H9 (cell line): Measurements from ENCODE around the gene NMRK1. TPM values are rescaled to one million over a fixed set of nuclear protein-coding genes. Genes with fewer than 3 reads are reported as not detected.

Experiments used
- DNase-seq: peaks from one replicate; pipeline ENCODE4 v3.0.0-alpha.2; 2017
- H2AFZ ChIP-seq: one replicate; pipeline ENCODE4 v1.6.1; 2013; ENCODE audit warnings: mild to moderate bottlenecking, low read length, control low read depth, moderate library complexity
- H2AK5ac ChIP-seq: 2 replicates; pipeline ENCODE4 v1.6.1; 2013; ENCODE audit warnings: low read length, control low read depth, mixed read lengths; ENCODE audit not compliant: insufficient read length
- H2BK120ac ChIP-seq: one replicate; pipeline ENCODE4 v1.6.1; 2013; ENCODE audit warnings: low read depth, mild to moderate bottlenecking, low read length, control low read depth, inconsistent platforms; ENCODE audit not compliant: poor library complexity, severe bottlenecking
- H2BK12ac ChIP-seq: 2 replicates; pipeline ENCODE4 v1.6.1; 2013; ENCODE audit warnings: low read length, control low read depth, mixed read lengths, low read depth; ENCODE audit not compliant: insufficient read length
- H2BK15ac ChIP-seq: 2 replicates; pipeline ENCODE4 v1.6.1; 2013; ENCODE audit warnings: low read depth, low read length, control low read depth
- H2BK20ac ChIP-seq: one replicate; pipeline ENCODE4 v1.6.1; 2013; ENCODE audit warnings: low read depth, mild to moderate bottlenecking, low read length, control low read depth, inconsistent platforms; ENCODE audit not compliant: poor library complexity, severe bottlenecking
- H2BK5ac ChIP-seq: 2 replicates; pipeline ENCODE4 v1.6.1; 2013; ENCODE audit warnings: low read length, control low read depth, mixed read lengths; ENCODE audit not compliant: insufficient read length
- H3K14ac ChIP-seq: 2 replicates; pipeline ENCODE4 v1.6.1; 2013; ENCODE audit warnings: low read length, control low read depth; ENCODE audit not compliant: insufficient read depth
- H3K18ac ChIP-seq: 2 replicates; pipeline ENCODE4 v1.6.1; 2013; ENCODE audit warnings: low read depth, mild to moderate bottlenecking, mixed read lengths, low read length, control low read depth; ENCODE audit not compliant: insufficient read length
- H3K23ac ChIP-seq: 2 replicates; pipeline ENCODE4 v1.6.1; 2013; ENCODE audit warnings: low read length, control low read depth, mixed read lengths, low read depth; ENCODE audit not compliant: insufficient read length
- H3K23me2 ChIP-seq: 2 replicates; pipeline ENCODE4 v1.6.1; 2013; ENCODE audit warnings: low read depth, mild to moderate bottlenecking, mixed read lengths, low read length, control low read depth; ENCODE audit not compliant: insufficient read length, poor library complexity, severe bottlenecking
- H3K27ac ChIP-seq: 2 replicates; pipeline ENCODE4 v1.5.1; 2013; ENCODE audit warnings: low read length, control low read depth, mixed read lengths, low read depth; ENCODE audit not compliant: insufficient read length
- H3K27me3 ChIP-seq: 2 replicates; pipeline ENCODE4 v1.6.1; 2013; ENCODE audit warnings: low read length, control low read depth, inconsistent platforms; ENCODE audit not compliant: insufficient read depth
- H3K4ac ChIP-seq: 2 replicates; pipeline ENCODE4 v1.6.1; 2013; ENCODE audit warnings: low read depth, mild to moderate bottlenecking, control low read depth, inconsistent platforms, low read length, moderate library complexity
- H3K4me1 ChIP-seq: 2 replicates; pipeline ENCODE4 v1.6.1; 2013; ENCODE audit warnings: low read length, control low read depth, inconsistent platforms; ENCODE audit not compliant: insufficient read depth
- H3K4me2 ChIP-seq: 2 replicates; pipeline ENCODE4 v1.6.1; 2013; ENCODE audit warnings: low read length, control low read depth, mixed read lengths; ENCODE audit not compliant: insufficient read length, insufficient read depth
- H3K56ac ChIP-seq: 2 replicates; pipeline ENCODE4 v1.6.1; 2013; ENCODE audit warnings: low read depth, mild to moderate bottlenecking, mixed read lengths, low read length, control low read depth; ENCODE audit not compliant: insufficient read length
- H3K79me1 ChIP-seq: 2 replicates; pipeline ENCODE4 v1.6.1; 2013; ENCODE audit warnings: low read depth, mild to moderate bottlenecking, moderate library complexity, low read length, control low read depth, inconsistent platforms; ENCODE audit not compliant: insufficient read depth, poor library complexity, severe bottlenecking
- H3K79me2 ChIP-seq: 2 replicates; pipeline ENCODE4 v1.6.1; 2013; ENCODE audit warnings: low read length, control low read depth, inconsistent platforms; ENCODE audit not compliant: insufficient read depth
- H3K9ac ChIP-seq: 2 replicates; pipeline ENCODE4 v1.6.1; 2013; ENCODE audit warnings: low read length, control low read depth, mixed read lengths; ENCODE audit not compliant: insufficient read length; ENCODE audit errors: extremely low read depth
- H3K9me3 ChIP-seq: one replicate; pipeline ENCODE4 v1.6.1; 2013; ENCODE audit warnings: low read depth, low read length, inconsistent platforms; ENCODE audit not compliant: control insufficient read depth
- H3T11ph ChIP-seq: one replicate; pipeline ENCODE4 v1.6.1; 2013; ENCODE audit warnings: mild to moderate bottlenecking, low read length, control low read depth, inconsistent platforms
- H4K20me1 ChIP-seq: one replicate; pipeline ENCODE4 v1.6.1; 2013; ENCODE audit not compliant: control insufficient read depth, insufficient read length, insufficient read depth
- H4K5ac ChIP-seq: 2 replicates; pipeline ENCODE4 v1.6.1; 2013; ENCODE audit warnings: low read depth, mild to moderate bottlenecking, mixed read lengths, low read length, control low read depth; ENCODE audit not compliant: insufficient read length
- H4K8ac ChIP-seq: replicated peaks from 2 replicates; pipeline ENCODE4 v1.6.1; 2013; ENCODE audit warnings: low read length, control low read depth, mixed read lengths, low read depth; ENCODE audit not compliant: insufficient read length
- H4K91ac ChIP-seq: 2 replicates; pipeline ENCODE4 v1.6.1; 2013; ENCODE audit warnings: low read depth, mild to moderate bottlenecking, moderate library complexity, mixed read lengths, low read length, control low read depth; ENCODE audit not compliant: insufficient read length
- H3K27ac Mint-ChIP-seq, 3 experiments: 2 replicates in 2 of 3; 3 replicates in 1 of 3; pipeline ENCODE4 v1.8.0; 2020 to 2021; ENCODE audit warnings: mixed read lengths in 3 of 3, mild to moderate bottlenecking in 1 of 3, moderate library complexity in 1 of 3
- H3K27me3 Mint-ChIP-seq: 2 replicates; pipeline ENCODE4 v1.8.0; 2021; ENCODE audit warnings: low read depth, mild to moderate bottlenecking, moderate library complexity, mixed read lengths
- H3K36me3 Mint-ChIP-seq, 3 experiments: 2 replicates in 2 of 3; 3 replicates in 1 of 3; pipeline ENCODE4 v1.8.0; 2020 to 2021; ENCODE audit warnings: low read depth in 3 of 3, mixed read lengths in 3 of 3; ENCODE audit not compliant: insufficient read depth in 1 of 3
- H3K4me1 Mint-ChIP-seq, 2 experiments: 2 replicates each; pipeline ENCODE4 v1.8.0; 2020; ENCODE audit warnings: mixed read lengths in 2 of 2
- H3K4me3 Mint-ChIP-seq, 2 experiments: 2 replicates in 1 of 2; 3 replicates in 1 of 2; pipeline ENCODE4 v1.8.0; 2020 to 2021; ENCODE audit warnings: mild to moderate bottlenecking in 2 of 2, mixed read lengths in 2 of 2, moderate library complexity in 1 of 2
- H3K9me3 Mint-ChIP-seq, 2 experiments: 2 replicates in 1 of 2; 3 replicates in 1 of 2; pipeline ENCODE4 v1.8.0; 2020; ENCODE audit warnings: mild to moderate bottlenecking in 2 of 2, mixed read lengths in 2 of 2, moderate library complexity in 1 of 2
- WGBS: extraction: QIAGEN DNeasy Blood & Tissue Kit; methylation state at CpG from one replicate; pipeline ENCODE4 v1.1.7; 2013; ENCODE audit warnings: missing lambda C conversion rate, low lambda C conversion rate, mixed read lengths; ENCODE audit not compliant: insufficient read length; ENCODE audit errors: extremely low coverage; 5-methylcytosine and 5-hydroxymethylcytosine counted together
- total RNA-seq: library from RNA; stranded (reverse); gene quantifications from 2 replicates; pipeline ENCODE4 v1.2.1, GENCODE V29; 2021
- TF ChIP-seq, protein P1 (sequence below): fragments of 200-600 bp; sonication (generic); conservative IDR thresholded peaks from 3 replicates; pipeline ENCODE4 v1.8.0; 2021; ENCODE audit warnings: antibody characterized with exemption, mild to moderate bottlenecking

Gene NMRK1
- total RNA-seq, 1 experiment from 2014 or later = 3.0 TPM

- no peaks in the 10 kb centered on the region for H3K27me3 ChIP-seq
- no peak overlapping the region; a peak in 2 of 7 replicates for H3K27ac Mint-ChIP-seq
These were observed 3.8 kb downstream of the NMRK1 start for GRCh38 chr9:75084081-75084672.

More at GRCh38 chr9:75084081-75084672, 3.8 kb downstream of the NMRK1 start:
- H3K14ac ChIP-seq = no peak overlapping the region
- no peak overlapping the region for H3K56ac ChIP-seq
- TF ChIP-seq, protein P1, sequence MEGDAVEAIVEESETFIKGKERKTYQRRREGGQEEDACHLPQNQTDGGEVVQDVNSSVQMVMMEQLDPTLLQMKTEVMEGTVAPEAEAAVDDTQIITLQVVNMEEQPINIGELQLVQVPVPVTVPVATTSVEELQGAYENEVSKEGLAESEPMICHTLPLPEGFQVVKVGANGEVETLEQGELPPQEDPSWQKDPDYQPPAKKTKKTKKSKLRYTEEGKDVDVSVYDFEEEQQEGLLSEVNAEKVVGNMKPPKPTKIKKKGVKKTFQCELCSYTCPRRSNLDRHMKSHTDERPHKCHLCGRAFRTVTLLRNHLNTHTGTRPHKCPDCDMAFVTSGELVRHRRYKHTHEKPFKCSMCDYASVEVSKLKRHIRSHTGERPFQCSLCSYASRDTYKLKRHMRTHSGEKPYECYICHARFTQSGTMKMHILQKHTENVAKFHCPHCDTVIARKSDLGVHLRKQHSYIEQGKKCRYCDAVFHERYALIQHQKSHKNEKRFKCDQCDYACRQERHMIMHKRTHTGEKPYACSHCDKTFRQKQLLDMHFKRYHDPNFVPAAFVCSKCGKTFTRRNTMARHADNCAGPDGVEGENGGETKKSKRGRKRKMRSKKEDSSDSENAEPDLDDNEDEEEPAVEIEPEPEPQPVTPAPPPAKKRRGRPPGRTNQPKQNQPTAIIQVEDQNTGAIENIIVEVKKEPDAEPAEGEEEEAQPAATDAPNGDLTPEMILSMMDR = no peak
- no peak overlapping the region for H3K27ac ChIP-seq
- Mint-ChIP-seq H3K36me3 (peaks cover 0 to 4% (median 0%) of the 10 kb centered on the region in 3 experiments; a peak in 1 of 7 replicates), H3K27me3 (no peaks in the 10 kb centered on the region; the same call in 1 of the 2 replicates), H3K9me3 (no peaks in the 10 kb centered on the region; a peak in 1 of 5 replicates), H3K4me1 (peaks cover 20 to 31% of the 10 kb centered on the region in 2 experiments), H3K4me3 (no peak overlapping the region)
- no peak overlapping the region for H3K4me2 ChIP-seq
- no CpG with 5 or more reads among the region's 5 CpGs for WGBS
- no peak overlapping the region for H2BK120ac ChIP-seq
- no peak overlapping the region for H2AK5ac ChIP-seq
- no peaks in the 10 kb centered on the region for H3K9me3 ChIP-seq
- H3K23ac ChIP-seq = no peak overlapping the region
- no peaks in the 10 kb centered on the region for H3K79me2 ChIP-seq
- no peak overlapping the region for H3K9ac ChIP-seq
- no peak overlapping the region for H2AFZ ChIP-seq
- no peak overlapping the region for H3T11ph ChIP-seq
- no peak overlapping the region for H3K4ac ChIP-seq
- H3K23me2 ChIP-seq = peaks cover 8% of the 10 kb centered on the region
- H2BK5ac ChIP-seq = no peak overlapping the region
- H2BK15ac ChIP-seq = no peak overlapping the region
- H2BK12ac ChIP-seq = no peak overlapping the region
- no peak for DNase-seq
- H3K4me1 ChIP-seq = no peaks in the 10 kb centered on the region
- no peak overlapping the region for H3K18ac ChIP-seq
- H3K79me1 ChIP-seq = no peaks in the 10 kb centered on the region
- H4K91ac ChIP-seq = no peak overlapping the region
- no peak overlapping the region for H2BK20ac ChIP-seq
- H4K8ac ChIP-seq = no peak overlapping the region
- no peaks in the 10 kb centered on the region for H4K20me1 ChIP-seq
- H4K5ac ChIP-seq = no peak overlapping the region
